Gastroesophageal sphincter (tissue), 4 donors: ENCODE measurements around the gene SLC9A5. TPM values are rescaled to one million over a fixed set of nuclear protein-coding genes. Genes with fewer than 3 reads are reported as not detected.

ENCODE experiments used
- ATAC-seq: fragments of 150-250 bp; one replicate; pipeline ENCODE4 v1.9.1; 2016; ENCODE audit warnings: mild to moderate bottlenecking, moderate library complexity
- H3K27ac ChIP-seq, 4 donors: fragments of 200-600 bp; sonication (generic) in 3 of 4; 1 replicate in 3 of 4; 2 replicates in 1 of 4; pipeline ENCODE4 v1.5.1; 2016 to 2019
- H3K27me3 ChIP-seq: fragments of 200-600 bp; sonication (generic); one replicate; pipeline ENCODE4 v1.5.1; 2019
- H3K36me3 ChIP-seq, 2 donors: fragments of 200-600 bp; sonication (generic); one replicate each; pipeline ENCODE4 v1.5.1; 2019; ENCODE audit warnings: control low read depth in 1 of 2
- H3K4me1 ChIP-seq, 3 donors: fragments of 200-600 bp; sonication (generic); 1 replicate in 2 of 3; 2 replicates in 1 of 3; pipeline ENCODE4 v1.5.1; 2016 to 2019; ENCODE audit warnings: control low read depth in 2 of 3
- H3K4me3 ChIP-seq, 2 donors: fragments of 200-600 bp; sonication (generic); one replicate each; pipeline ENCODE4 v1.5.1; 2019; ENCODE audit warnings: mild to moderate bottlenecking in 1 of 2, moderate library complexity in 1 of 2
- H3K9me3 ChIP-seq, 3 donors: fragments of 200-600 bp; sonication (generic); one replicate each; pipeline ENCODE4 v1.5.1; 2017 to 2019; ENCODE audit warnings: control low read depth in 2 of 3
- EP300 ChIP-seq: sonication (generic); formaldehyde crosslinking; IDR thresholded peaks from one replicate; pipeline ENCODE4 v1.6.1; 2017; ENCODE audit warnings: antibody characterized with exemption, mild to moderate bottlenecking
- POLR2A ChIP-seq, 2 donors: fragments of 450-650 bp; IDR thresholded peaks; one replicate each; pipeline ENCODE4 v1.6.1; 2017; ENCODE audit warnings: antibody characterized with exemption in 2 of 2, mild to moderate bottlenecking in 2 of 2, moderate library complexity in 1 of 2
- POLR2AphosphoS5 ChIP-seq: sonication (generic); formaldehyde crosslinking; IDR thresholded peaks from one replicate; pipeline ENCODE4 v1.6.1; 2017; ENCODE audit warnings: antibody characterized with exemption
- WGBS, 2 donors: methylation state at CpG; one replicate each; pipeline ENCODE4 v1.1.5; 2018; ENCODE audit warnings: low coverage in 1 of 2; 5-methylcytosine and 5-hydroxymethylcytosine counted together
- total RNA-seq, 4 donors: library from RNA; depleted of rRNA; stranded (reverse); fragments of >200 nt; gene quantifications; one replicate each; pipeline ENCODE4 v1.1.0, GENCODE V29; 2016
- TF ChIP-seq, protein P1 (sequence below), 4 experiments: fragments of 200-600 bp in 2 of 4; fragments of 450-650 bp in 2 of 4; sonication (generic) in 1 of 4; IDR thresholded peaks; one replicate each; pipeline ENCODE4 v1.5.1; 2017 to 2019; ENCODE audit warnings: antibody characterized with exemption in 4 of 4, mild to moderate bottlenecking in 2 of 4, moderate library complexity in 2 of 4

The SLC9A5 gene
- total RNA-seq, 4 donors from 2014 or later, result 0.13 to 0.93 (median 0.21) TPM

DNA sequence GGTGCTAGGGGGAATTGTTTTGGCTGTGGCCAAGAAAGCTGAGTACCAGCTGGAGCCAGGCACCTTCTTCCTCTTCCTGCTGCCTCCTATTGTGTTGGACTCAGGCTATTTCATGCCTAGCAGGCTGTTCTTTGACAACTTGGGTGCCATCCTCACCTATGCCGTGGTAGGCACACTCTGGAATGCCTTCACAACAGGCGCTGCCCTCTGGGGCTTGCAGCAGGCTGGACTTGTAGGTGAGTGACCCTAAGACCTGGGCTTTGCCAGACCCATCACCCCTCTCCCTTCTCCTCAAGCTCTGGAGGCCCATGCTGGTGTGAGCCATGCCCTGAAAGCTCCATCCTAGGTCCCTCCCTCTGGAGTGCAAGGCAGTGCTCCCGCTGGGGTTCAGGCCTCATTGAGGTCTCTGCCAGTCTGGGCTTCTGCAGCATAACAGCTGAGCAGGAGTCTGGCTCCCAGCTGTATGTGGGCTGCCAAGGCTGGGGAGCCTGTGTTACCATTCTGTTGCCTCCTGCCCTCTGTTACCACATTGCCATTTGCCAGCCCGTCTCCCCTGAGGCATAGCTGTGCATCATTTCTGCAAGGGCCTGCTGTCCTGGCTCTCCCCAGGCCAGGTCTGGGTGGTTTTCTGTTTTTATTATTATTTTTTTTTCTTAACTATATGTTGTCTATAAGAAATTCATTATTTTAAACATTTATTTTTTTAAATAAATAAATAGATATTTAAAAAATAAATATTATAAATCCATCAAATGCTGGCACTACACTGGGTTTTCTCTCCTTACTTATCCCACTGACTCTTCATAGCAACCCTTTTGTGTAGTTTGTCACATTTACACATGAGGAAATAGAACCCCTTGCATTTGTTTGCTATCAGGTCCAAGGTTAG lies 4.1 kb downstream of the SLC9A5 start:
- WGBS, 2 donors, result 100% methylated on average over 1 of the region's 4 CpGs; no CpG with 5 or more reads in 1 of the 2 donors
- H3K4me3 ChIP-seq, result no peak overlapping the region
- no peaks in the 10 kb centered on the region for H3K36me3 ChIP-seq
- peaks cover 69% of the 10 kb centered on the region for H3K27me3 ChIP-seq
- peaks cover 0 to 17% (median 13%) of the 10 kb centered on the region in 3 donors for H3K4me1 ChIP-seq
- H3K27ac ChIP-seq, result no peak overlapping the region
- no peak for TF ChIP-seq EP300
- TF ChIP-seq, protein P1, sequence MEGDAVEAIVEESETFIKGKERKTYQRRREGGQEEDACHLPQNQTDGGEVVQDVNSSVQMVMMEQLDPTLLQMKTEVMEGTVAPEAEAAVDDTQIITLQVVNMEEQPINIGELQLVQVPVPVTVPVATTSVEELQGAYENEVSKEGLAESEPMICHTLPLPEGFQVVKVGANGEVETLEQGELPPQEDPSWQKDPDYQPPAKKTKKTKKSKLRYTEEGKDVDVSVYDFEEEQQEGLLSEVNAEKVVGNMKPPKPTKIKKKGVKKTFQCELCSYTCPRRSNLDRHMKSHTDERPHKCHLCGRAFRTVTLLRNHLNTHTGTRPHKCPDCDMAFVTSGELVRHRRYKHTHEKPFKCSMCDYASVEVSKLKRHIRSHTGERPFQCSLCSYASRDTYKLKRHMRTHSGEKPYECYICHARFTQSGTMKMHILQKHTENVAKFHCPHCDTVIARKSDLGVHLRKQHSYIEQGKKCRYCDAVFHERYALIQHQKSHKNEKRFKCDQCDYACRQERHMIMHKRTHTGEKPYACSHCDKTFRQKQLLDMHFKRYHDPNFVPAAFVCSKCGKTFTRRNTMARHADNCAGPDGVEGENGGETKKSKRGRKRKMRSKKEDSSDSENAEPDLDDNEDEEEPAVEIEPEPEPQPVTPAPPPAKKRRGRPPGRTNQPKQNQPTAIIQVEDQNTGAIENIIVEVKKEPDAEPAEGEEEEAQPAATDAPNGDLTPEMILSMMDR (IDR thresholded peaks at IDR 0.05), result no peak
- TF ChIP-seq POLR2A (IDR thresholded peaks at IDR 0.05), result no peak
- no peak for TF ChIP-seq POLR2AphosphoS5
- no peak for ATAC-seq
- H3K9me3 ChIP-seq, result no peaks in the 10 kb centered on the region

- TF ChIP-seq POLR2A (IDR thresholded peaks at IDR 0.05) (no peak), EP300 (no peak), POLR2AphosphoS5 (no peak)
- TF ChIP-seq, protein P1 (IDR thresholded peaks at IDR 0.05), result no peak
- 60% methylated on average over 1 of the region's 18 CpGs; no CpG with 5 or more reads in 1 of the 2 donors for WGBS, 2 donors
- no peak for ATAC-seq
Measured at GRCh38 chr16:67254801-67255552, 6.2 kb downstream of the SLC9A5 start.

GRCh38 chr16:67255553-67256221 lies 6.9 kb downstream of the SLC9A5 start:
- no peaks in the 10 kb centered on the region for H3K4me1 ChIP-seq
- ATAC-seq, result no peak
- H3K27ac ChIP-seq, result no peak overlapping the region
- no peak overlapping the region for H3K4me3 ChIP-seq
- peaks cover 42% of the 10 kb centered on the region for H3K27me3 ChIP-seq
- WGBS, 2 donors, result 85 to 100% methylated on average over 1 to 6 of the region's 17 CpGs
- H3K9me3 ChIP-seq, result no peaks in the 10 kb centered on the region
- H3K36me3 ChIP-seq, result no peaks in the 10 kb centered on the region
- TF ChIP-seq POLR2AphosphoS5, result no peak
- TF ChIP-seq POLR2A (IDR thresholded peaks at IDR 0.05), result no peak
- TF ChIP-seq, protein P1 (IDR thresholded peaks at IDR 0.05), result no peak

More at GRCh38 chr16:67254801-67255552, 6.2 kb downstream of the SLC9A5 start:
- no peaks in the 10 kb centered on the region for H3K4me1 ChIP-seq
- H3K4me3 ChIP-seq, result no peak overlapping the region
- H3K9me3 ChIP-seq, result no peaks in the 10 kb centered on the region
- H3K36me3 ChIP-seq, result no peaks in the 10 kb centered on the region
- peaks cover 49% of the 10 kb centered on the region for H3K27me3 ChIP-seq
- no peak overlapping the region for H3K27ac ChIP-seq

GRCh38 chr16:67256701-67257230 lies 8.0 kb downstream of the SLC9A5 start:
- TF ChIP-seq POLR2AphosphoS5 (no peak), POLR2A (IDR thresholded peaks at IDR 0.05) (no peak), EP300 (no peak)
- TF ChIP-seq, protein P1 (IDR thresholded peaks at IDR 0.05), result no peak
- Histone ChIP-seq H3K4me1 (no peaks in the 10 kb centered on the region), H3K4me3 (no peak overlapping the region), H3K9me3 (no peaks in the 10 kb centered on the region), H3K27me3 (peaks cover 37% of the 10 kb centered on the region), H3K27ac (no peak overlapping the region), H3K36me3 (no peaks in the 10 kb centered on the region)
- no peak for ATAC-seq
- WGBS, 2 donors, result 80 to 90% methylated on average over 2 to 5 of the region's 11 CpGs
